GM19099 (cell line): ENCODE data around the gene ERBB4.

ENCODE experiments used
- POLR2A ChIP-seq: IDR thresholded peaks from 3 replicates; pipeline ENCODE4 v1.6.1; 2011; ENCODE audit warnings: low read depth; ENCODE audit not compliant: insufficient read length; ENCODE audit errors: extremely low read depth

ERBB4 gene

DNA sequence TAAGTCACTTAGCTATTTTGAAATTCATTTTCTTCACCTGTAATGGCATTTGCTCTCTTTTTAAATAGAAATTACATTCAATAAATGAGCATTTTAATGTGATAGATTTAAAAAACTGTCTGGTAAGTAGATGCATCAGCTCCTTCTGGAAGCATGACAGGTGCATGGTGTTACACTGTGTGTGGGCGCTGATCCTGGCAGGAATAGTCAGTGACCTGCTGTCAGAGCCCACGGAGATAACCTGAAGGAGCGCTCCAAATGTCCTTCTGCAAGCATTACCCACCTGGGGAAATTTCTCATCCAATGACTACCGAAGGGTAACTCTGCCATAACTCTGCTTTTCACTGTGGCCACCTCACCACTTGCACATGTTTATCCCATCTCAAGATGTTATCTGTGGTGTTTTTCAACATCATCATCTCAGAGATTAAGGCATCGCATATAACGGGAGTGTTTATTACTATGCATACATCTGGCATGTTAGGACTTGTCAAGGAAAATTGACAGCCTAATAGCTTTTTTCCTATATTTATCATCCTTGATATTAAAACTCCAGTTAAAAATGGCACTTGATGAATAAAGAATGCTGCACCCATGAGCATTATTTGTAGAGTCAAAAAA is 637.3 kb downstream of the ERBB4 start:
- no peak for TF ChIP-seq POLR2A

DNA sequence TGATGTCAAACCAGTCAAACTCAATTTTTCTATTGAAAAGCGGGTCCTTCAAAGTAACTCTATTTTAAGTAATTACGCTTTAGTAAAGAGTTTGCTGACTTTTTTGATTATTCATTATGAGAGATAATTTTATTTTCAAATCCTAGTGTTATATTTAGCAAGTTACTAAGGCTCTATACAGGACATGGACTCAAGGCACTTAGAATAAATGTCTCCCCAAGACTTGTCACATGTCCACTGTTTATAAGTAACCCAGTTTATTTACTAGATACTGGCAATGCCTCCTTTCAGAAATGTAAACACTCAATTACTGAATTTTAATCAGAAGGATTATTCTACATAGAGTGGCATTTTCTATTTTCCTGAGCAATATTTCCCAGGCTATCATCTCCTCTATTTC is 638.1 kb downstream of the ERBB4 start:
- no peak for TF ChIP-seq POLR2A

DNA sequence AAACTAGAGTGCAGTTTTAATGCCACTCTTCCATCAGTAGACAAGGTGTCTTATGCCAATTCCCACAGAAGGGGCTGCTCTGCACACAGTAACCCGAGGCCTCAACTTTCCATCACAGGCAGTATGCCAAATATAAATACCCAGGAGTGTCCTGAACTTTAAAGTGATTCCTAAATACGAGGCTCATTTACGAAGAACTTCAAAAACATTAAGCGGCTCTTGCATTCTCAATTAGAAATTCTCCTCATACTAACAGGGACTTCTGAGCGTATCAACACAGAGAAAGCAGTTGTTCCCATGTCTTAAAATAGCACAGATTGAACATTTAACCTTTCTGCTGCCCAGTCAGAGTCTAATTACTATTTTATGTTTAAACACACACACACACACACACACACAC is 638.6 kb downstream of the ERBB4 start:
- no peak for TF ChIP-seq POLR2A

DNA sequence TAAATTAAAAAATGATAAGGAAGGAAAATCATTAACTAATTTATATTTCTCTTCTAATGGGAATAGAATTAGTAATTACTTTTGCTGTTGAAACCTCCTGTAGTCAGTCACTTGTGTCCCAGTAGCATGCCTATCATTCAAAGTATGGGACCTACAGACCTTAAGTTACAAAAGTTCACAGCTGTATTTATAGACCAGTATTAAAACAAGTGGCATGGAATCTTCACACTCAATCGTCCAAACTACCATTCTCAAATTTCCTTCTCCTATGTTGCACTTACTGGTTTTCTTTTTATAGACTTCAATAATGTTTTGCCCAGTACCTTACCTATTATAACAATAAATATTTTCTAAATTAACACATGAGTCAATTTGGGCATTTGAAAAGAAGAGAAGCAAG is 639.9 kb downstream of the ERBB4 start:
- TF ChIP-seq POLR2A: no peak

- no peak for TF ChIP-seq POLR2A
These were observed 657.2 kb downstream of the ERBB4 start for GRCh38 chr2:211881449-211881848.

- no peak for TF ChIP-seq POLR2A
These were observed 659.3 kb downstream of the ERBB4 start for GRCh38 chr2:211879323-211879722.

DNA sequence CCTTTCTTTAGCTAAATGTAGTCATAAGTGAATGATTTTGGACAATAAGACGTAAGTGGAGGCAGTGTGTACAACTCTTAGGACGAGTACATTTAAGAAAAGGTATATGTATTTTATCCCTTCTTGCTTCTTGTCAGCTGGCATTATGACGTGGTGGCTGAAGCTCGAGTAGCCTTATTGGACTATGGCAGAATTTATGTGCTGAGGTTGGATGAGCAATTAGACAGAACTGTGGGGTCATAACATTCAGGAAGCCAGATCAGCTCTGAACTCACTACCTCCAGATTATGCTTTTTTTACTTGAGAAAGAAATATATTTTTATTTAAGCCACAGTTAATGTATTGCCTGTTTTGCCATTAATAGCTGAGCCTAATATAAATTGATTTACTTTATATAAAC is 661.5 kb downstream of the ERBB4 start:
- TF ChIP-seq POLR2A: no peak

DNA sequence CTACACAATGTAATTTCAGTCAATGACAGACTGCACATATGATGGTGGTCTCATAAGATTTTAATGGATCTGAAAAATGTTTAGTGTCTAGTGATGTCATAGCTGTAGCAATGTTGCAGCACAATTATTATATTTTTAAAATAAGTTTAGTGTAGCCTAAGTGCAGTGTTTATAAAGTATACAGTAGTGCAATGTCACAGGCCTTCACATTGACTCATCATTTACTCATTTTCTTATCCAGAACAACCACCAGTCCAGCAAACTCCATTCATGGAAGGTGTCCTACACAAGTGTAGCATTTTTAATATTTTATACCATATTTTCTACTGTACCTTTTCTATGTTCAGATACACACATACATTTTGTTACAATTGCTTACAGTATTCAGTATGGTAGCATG is 663.1 kb downstream of the ERBB4 start:
- TF ChIP-seq POLR2A: no peak

- no peak for TF ChIP-seq POLR2A
These were observed 669.5 kb downstream of the ERBB4 start for GRCh38 chr2:211868996-211869533.

DNA sequence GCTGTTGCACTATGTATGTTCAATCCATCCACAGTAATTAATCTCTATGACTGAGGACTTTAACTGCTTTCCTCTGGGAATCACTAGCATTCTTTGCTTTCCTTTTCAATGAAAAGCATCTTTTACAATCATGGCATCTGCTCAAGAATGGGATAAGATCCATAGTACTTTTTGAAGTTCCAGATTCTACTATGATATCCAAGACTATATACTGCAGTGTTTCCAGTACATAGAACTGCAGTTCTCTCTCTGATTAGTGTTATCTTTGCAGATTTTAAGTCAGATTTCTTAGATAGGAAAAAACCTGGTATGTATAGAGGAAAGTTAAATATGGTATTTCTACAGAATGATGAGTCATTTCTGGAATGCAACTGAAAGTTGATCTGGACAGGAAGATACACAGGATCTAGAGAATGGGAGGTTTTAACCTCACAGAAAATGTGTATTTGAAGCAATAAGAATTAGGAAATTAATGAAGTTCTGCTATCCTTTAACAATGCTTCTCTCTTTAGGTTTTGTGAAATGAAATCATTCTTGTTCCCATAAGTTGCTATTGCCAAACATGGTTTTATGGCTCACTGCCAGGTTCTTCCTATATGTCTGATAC is 670.7 kb downstream of the ERBB4 start:
- TF ChIP-seq POLR2A: no peak

DNA sequence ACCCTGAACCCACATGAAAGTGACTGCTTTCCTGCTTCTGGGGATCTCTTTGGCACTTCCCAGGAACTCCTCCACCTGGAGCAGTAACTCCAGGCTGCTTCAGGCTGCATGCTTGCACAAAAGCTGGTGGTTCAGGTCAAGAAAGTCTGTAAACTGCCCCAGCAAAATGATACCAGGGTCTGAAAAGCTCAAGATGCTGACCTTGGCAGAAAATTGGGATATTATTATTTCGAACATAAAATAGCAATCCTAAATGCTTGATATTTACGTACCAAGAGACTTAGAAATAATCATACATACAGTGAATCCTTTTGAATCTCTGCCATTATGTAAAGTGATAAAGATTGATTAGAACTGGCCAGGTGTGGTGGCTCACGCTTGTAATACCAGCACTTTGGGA is 674.3 kb downstream of the ERBB4 start:
- no peak for TF ChIP-seq POLR2A

- TF ChIP-seq POLR2A: no peak
These were observed 678.4 kb downstream of the ERBB4 start for GRCh38 chr2:211860224-211860623.

- no peak for TF ChIP-seq POLR2A
These were observed 683.8 kb downstream of the ERBB4 start for GRCh38 chr2:211854832-211855231.

- no peak for TF ChIP-seq POLR2A
These were observed 691.9 kb downstream of the ERBB4 start for GRCh38 chr2:211846714-211847113.

- no peak for TF ChIP-seq POLR2A
These were observed 692.6 kb downstream of the ERBB4 start for GRCh38 chr2:211846036-211846400.

DNA sequence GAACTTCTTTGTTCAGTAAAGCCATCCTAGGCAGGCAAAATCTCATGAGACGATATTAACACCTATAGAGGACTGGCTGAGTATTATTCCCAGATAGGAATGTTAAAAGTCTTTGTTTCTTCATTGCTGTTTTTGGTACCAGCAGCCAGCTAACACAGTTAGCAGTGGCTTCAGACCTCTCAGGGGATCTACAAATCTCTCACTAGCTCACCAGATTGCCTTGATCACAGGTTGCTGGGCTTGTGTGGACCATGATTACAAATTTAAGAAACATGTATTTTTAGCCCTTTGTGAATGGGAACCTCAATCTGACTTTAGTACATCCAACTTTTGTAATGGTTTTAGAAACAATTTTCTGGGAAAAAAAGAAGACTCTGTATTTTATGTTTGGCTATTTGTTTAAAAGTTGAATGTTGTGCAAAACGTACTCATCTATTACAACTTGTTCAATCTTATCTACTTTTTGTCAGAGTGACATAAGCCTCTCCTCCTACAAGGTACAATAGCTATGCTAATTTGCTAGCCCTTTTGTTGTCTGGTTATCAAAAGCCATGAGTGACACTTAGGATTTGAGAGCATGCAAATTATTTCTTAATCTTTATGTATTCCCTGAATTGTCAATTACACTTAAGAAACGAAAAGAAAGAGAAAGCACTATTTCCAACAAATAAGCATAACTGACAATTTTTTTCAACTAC is 693.1 kb downstream of the ERBB4 start:
- no peak for TF ChIP-seq POLR2A

- no peak for TF ChIP-seq POLR2A
These were observed 700.9 kb downstream of the ERBB4 start for GRCh38 chr2:211837706-211838105.

DNA sequence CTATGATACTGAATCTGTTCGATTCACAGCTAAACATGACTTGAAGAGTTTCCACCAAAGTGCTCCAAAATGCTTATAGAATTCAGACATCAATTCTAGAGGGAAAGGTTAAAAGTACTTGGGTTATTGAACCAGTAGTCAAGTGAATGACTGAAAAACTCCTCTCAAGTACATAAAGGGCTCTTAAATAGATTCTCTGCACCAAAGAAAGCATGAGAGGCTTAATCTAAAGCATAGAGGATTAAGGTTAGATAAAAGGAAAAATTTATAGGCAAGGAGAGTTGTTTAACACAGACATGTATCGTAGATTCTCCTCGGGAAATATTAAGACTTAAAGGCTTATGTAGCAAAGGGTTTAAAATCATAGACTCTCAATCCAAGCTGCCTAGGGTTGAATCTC is 701.4 kb downstream of the ERBB4 start:
- TF ChIP-seq POLR2A: no peak
